ENCODE measurements around the gene ABRACL. TPM values are rescaled to one million over a fixed set of nuclear protein-coding genes. Genes with fewer than 3 reads are reported as not detected.

The ABRACL gene
- total and polyA plus RNA-seq, 5 donors: 4.5 to 11.0 (median 7.7) TPM

DNA sequence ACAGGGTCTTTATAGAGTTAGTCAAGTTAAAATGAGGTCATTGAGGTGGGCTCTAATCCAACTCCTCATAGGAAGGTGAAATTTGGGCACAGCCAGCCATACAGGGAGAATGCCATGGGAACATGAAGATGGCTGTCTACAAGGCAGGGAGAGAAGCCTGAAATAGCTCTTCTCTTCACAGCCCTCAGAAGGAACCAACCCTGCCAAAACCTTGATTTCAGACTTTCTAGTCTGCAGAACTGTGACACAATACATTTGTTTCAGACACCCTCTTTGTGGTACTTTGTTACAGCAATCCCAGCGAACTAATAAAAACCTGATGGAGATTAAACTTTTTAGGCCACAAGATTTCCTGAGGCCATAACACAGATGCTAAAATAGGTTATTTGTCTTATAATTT, 63.3 kb downstream of the ABRACL start:
- WGBS: 92% methylated on average over 1 of the region's 1 CpG
- no peak for ATAC-seq
- no peaks in the 10 kb centered on the region for H3K27me3 ChIP-seq (ENCODE audit: control insufficient read depth, insufficient read depth)
- no peak overlapping the region for H3K4me3 ChIP-seq (ENCODE audit: low read length)
- no peaks in the 10 kb centered on the region for H3K9me3 ChIP-seq (ENCODE audit: control insufficient read depth, low read length)
- no peak for DNase-seq
- H3K27ac ChIP-seq (ENCODE audit: low read length): no peak overlapping the region
- intact Hi-C loops (cut with DNase I): no loop called here
- no peaks in the 10 kb centered on the region for H3K4me1 ChIP-seq (ENCODE audit: control insufficient read depth, insufficient read depth, low read length)

Other genes starting within 250 kb of the ABRACL start
- gene ECT2L, start 232.7 kb upstream of the ABRACL start, total RNA-seq: 1 to 10 TPM in 2 of 4 donors, under 1 TPM in 2; 0.41 to 2.8 (median 0.75) TPM
- gene ECT2L, start 232.7 kb upstream of the ABRACL start, polyA plus RNA-seq: 0.23 TPM
- gene REPS1, start 40.5 kb upstream of the ABRACL start, total RNA-seq: 10 to 100 TPM; 35.3 to 40.9 (median 37.3) TPM
- gene REPS1, start 40.5 kb upstream of the ABRACL start, polyA plus RNA-seq: 18.1 TPM
- gene HECA, start 106.3 kb downstream of the ABRACL start, total RNA-seq: 10 to 100 TPM; 43.7 to 50.9 (median 48.1) TPM
- gene HECA, start 106.3 kb downstream of the ABRACL start, polyA plus RNA-seq: 19.4 TPM